Left cardiac atrium (tissue), 4 donors: ENCODE measurements around the gene LPP. TPM values are rescaled to one million over a fixed set of nuclear protein-coding genes. Genes with fewer than 3 reads are reported as not detected.
"Not testable (repeated sequence)": the region's sequence is repeated elsewhere in the genome, so short reads cannot be mapped to it uniquely, and the experiment has no call there.

Experiments used
- ATAC-seq, 2 donors: fragments of 200-7000 bp; cut with Tn5 transposase; one replicate each; pipeline ENCODE4 v1.9.1; 2020; ENCODE audit warnings: mild to moderate bottlenecking in 2 of 2, moderate library complexity in 2 of 2
- DNase-seq: peaks from one replicate; pipeline ENCODE4 v3.0.0-alpha.2; 2020
- intact Hi-C, 2 donors: fragments of 100-400 bp; cut with DNase I; formaldehyde crosslinking; loops; one replicate each; pipeline versions ENCODE4 v1.14.1 to v1.15.1; 2022 to 2023
- long read RNA-seq: library from polyadenylated mRNA; unstranded; transcript quantifications from one replicate; pipeline ENCODE4 v2.0.0, GENCODE V29; 2021
- total RNA-seq, 2 donors: library from RNA; stranded (reverse); fragmentation: NEBNext Ultra II Directional; extraction: Animal tissue kit (Norgen Biotek cat#: 25700); gene quantifications; one replicate each; pipeline ENCODE4 v1.2.1, GENCODE V29; 2021
- donor health status: DM: no; HTN: yes; CAD: no.
- donor health status: DM: no; HTN: yes; CAD: no; lungs with severe emphysema.
- donor health status: DM: yes; HTN: yes; CAD: no.
- donor health status: Dilated cardiomyopathy.

LPP gene, protein sequence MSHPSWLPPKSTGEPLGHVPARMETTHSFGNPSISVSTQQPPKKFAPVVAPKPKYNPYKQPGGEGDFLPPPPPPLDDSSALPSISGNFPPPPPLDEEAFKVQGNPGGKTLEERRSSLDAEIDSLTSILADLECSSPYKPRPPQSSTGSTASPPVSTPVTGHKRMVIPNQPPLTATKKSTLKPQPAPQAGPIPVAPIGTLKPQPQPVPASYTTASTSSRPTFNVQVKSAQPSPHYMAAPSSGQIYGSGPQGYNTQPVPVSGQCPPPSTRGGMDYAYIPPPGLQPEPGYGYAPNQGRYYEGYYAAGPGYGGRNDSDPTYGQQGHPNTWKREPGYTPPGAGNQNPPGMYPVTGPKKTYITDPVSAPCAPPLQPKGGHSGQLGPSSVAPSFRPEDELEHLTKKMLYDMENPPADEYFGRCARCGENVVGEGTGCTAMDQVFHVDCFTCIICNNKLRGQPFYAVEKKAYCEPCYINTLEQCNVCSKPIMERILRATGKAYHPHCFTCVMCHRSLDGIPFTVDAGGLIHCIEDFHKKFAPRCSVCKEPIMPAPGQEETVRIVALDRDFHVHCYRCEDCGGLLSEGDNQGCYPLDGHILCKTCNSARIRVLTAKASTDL
- 100 to 1,000 TPM; 152 to 181 TPM for total RNA-seq
- long read RNA-seq, partial matches to known transcripts = 34 of 55 reads
- long read RNA-seq, other reads (novel, unspliced or antisense) = 21 of 55 reads

DNA sequence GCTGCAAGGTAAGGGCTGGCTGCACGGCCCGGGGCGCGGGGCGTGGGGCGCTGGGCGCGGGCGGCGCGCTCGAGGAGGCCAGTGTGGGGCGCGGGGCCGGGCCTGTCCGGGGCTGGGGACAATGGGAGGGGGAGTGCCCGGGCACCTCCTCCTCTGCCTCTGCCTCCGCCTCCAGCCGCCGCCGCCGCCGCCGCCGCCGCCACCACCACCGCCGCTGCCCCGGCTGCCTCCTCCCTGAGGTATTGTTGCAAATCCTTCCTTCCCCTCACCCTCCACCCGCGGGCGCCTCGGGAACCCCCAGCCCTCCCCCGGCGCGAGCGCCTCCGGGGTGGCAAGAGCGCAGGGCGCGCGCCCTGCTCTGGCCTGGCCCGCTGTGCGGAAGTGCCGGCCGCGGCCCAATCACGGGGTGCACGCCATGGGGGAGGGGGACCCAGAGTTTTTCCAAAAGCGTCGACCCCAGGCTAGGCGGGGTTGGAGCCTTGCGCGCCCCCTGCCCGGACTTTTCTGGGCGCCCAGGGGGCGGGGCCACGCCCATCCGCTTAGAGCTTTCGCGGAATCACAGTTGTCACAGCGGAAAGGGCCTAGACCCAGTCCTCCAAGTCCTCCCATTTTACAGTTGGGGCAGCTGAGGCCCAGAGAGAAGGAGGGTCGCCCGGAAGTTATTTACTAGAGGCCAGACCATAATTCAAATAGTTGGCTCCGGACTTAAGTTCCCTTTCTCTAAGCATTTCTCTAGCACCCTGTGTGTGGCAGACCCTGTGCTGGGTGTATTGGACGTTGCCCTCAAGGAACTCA lies at the start of gene LPP:
TSS of gene LPP (plus strand) at position 144 of the 795 bp plus-strand sequence. CDS start 251,964 bp downstream, outside the sequence.
- intact Hi-C loops = loop anchor here (2.0 to 10.0 kb wide), 5 partner anchors 111 to 801 kb away; partner anchors contain the start of gene BCL6 (in 2 of the 2)
- ATAC-seq = peak; percentile 88 to 93
- peak; percentile 80 for DNase-seq

DNA sequence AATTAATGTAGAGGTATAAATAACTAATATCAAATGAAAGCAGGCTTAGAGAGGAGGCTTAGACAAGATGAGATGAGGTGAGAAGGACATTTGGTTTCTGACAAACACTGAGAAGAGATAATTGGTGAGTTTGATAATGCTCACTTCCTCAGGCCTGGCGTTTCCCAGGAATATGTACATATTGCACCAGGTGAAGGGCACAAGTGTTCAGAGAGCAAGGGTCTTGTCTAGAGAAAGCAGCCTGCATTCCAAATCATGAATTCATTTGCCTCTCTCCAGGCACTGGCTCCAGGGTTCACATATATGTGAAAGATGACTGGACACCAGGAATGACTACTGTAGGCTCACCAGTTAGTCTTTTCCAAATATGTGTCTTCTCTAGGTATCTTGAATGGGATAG lies 48.0 kb upstream of the LPP start:
- intact Hi-C loops = no loop called here
- DNase-seq (no peak), ATAC-seq (no peak)

DNA sequence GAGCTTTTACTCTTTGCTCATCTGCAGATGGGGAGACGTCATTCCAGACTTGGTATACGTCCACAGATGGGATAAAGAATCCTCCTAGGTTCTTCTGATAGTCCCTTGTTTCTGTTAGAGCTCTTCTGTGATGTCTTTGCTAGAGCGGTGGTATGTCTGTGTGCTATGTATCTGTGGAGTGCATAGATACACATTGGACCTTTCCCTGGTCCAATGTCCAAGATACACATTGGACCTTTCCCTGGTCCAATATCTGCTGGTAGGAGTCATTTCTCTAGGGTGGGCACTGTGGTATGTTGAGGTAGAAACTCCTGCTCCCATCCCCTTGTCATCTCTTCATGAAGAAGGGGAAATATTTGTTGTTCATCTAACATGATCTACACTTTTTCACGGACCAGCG lies 47.5 kb upstream of the LPP start:
- intact Hi-C loops = no loop called here
- ATAC-seq = no peak

DNA sequence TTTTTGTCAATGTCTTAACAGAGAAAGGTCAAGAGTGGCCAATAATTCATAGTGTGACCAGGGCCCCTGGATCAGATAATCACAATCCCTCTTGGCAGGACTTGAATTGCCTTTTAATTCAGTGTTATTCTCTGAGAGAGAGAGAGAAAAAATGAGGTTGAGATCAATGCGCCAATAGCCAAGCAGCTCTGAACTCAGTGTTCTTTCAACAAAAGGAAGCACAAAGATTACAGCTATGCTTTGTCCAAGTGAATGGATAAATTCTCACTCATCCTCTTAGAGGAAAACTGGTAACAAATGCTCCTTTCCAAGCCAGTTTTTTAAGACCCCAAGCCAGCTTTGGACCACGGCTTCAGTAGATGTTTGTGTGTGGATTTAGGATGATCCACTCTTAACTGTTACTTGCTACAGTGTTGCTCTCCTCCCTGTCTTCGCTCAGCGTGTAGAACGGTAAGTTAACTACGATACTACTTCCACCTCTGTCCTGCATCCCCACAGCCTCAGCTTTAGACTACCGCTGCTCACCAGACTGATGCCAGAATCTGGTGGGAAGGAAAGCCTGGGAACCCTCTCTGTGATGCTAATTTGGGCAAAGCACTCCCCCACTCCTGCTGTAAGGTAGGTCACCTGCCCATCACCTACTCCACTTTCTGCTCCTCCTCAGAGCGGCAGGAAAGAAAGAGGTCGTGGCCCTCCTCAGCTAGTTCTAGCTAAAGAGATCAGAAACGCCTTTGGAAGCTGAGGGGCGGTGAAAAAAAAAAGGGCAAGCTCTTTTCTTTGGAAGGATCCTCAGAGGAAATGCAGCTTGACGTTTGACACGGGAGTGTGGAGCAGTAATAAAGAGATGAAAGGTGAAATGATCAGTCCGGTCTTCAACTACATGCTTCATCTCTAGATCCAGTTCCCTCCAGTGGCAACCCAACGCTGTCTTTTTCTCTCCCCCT lies 46.8 kb upstream of the LPP start:
- DNase-seq (no peak), ATAC-seq (no peak)
- intact Hi-C loops = no loop called here

More for the DNA sequence above, 47.5 kb upstream of the LPP start:
- no peak for DNase-seq

DNA sequence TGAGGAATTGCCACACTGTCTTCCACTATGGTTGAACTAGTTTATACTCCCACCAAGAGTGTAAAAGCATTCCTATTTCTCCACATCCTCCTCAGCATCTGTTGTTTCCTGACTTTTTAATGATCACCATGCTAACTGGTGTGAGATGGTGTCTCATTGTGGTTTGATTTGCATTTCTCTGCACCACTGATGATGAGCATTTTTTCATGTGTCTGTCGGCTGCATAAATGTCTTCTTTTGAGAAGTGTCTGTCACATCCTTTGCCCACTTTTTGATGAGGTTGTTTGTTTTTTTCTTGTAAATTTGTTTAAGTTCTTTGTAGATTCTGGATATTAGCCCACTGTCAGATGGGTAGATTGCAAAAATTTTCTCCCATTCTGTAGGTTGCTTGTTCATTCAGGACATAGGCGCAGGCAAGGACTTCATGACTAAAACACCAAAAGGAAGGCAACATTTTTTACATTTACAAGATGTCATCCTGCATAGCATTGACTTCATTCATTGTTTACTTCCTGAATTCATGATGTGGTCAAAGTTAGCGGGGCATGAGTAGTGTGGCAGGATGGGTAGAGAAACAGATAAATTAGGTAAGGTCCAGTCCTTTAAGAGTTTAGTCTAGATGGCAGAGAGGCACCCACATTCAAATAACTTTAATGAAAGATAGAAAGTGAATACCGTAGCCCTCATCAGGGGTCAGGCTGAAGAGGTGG lies 45.1 kb upstream of the LPP start:
- DNase-seq = no peak
- no peak for ATAC-seq
- intact Hi-C loops = no loop called here

DNA sequence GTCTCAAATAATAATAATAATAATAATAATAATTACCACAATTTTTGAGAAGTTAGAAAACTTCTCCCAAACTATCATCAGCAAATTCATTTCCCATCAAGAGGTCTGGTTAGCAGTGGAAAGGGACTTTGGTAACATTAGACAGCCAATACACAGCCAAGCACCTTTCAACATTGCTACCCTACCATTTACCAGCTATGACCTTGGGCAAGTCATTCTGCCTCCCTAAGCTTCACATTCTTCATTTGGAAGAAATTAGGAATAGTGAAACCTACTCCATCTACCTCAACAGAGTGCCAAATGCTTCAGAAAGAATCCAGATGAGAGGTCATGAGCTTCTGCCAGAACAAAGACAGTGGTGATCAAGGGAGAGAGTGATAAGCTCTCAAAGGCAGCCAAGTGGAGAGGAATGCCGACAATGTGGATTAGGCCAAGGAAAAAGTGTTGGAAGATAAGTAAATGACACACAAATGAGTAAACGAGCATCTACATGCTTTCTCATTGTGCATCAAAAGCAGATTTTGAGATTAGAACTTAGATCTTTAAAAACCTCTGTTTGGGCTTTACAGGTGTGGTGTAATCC lies 42.9 kb upstream of the LPP start:
- DNase-seq (no peak), ATAC-seq (peak; percentile 90 to 95)
- intact Hi-C loops = no loop called here

DNA sequence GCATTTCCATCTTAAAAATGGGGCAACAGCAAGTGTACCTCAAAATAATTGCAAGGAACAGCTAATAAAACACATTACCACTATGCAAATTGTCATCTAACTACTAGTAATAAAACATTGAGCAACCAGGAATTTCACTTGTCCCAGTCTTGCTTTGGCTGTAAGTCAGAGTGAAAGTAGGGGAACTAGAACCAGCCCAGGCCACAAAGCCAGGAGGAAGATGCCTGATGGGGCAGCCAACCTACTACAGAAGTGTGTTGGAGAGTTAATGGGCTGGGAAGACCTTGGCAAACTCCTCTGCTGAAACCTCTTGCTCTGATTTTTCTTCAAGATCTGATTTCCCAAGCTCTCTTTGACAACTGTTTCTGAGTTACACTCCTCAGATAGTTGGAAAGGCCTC lies 40.2 kb upstream of the LPP start:
- ATAC-seq = peak in 1 of 2 donors; percentile 25
- intact Hi-C loops = no loop called here
- DNase-seq = no peak

DNA sequence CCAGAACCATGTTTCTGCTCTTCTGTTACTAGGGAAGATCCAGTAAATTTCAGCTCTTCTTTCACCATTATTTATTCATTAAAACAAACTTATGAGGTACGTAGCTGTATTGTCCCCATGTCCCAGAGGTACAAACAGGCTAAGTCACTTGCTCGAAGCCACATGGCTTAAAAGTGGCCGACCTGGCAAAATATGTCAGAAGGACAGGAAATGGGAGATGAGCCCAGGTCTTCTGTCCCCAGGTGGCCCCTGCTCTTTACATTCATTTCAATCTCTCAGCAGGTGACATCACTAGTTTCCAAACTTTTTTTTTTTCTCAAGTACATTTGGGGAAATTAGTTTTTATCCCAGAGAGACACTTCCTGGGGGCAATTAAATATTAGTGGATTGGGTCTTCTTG lies 34.1 kb upstream of the LPP start:
- DNase-seq (no peak), ATAC-seq (no peak)
- intact Hi-C loops = no loop called here

DNA sequence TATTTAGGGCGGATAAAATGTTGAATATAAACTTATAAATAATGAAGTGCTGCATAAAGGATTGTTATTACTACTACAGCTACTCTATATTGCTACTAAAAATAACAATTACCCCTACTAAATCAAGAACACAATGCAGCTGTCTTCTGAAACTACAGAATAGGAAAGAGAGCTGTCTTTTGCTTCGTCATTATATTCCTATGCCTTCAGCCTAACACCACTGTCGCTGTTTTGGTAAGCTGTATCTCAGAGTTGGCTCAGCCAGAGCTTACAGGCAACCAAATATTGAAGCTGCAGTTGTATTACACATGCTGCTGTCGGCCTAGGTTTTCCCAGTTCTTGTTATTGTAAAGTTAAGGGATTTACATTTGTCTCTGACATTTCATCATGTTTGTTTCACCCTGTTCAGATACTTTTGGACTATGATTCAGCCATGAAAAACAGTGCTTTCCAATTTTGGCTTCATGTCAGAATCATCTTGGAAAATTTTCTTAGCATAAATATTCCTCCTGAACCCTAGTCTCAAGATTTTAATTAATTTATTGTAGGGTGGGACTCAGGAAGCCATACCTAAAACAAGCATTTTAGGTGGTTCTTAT lies 31.3 kb upstream of the LPP start:
- no peak for DNase-seq
- no peak for ATAC-seq
- intact Hi-C loops = no loop called here

DNA sequence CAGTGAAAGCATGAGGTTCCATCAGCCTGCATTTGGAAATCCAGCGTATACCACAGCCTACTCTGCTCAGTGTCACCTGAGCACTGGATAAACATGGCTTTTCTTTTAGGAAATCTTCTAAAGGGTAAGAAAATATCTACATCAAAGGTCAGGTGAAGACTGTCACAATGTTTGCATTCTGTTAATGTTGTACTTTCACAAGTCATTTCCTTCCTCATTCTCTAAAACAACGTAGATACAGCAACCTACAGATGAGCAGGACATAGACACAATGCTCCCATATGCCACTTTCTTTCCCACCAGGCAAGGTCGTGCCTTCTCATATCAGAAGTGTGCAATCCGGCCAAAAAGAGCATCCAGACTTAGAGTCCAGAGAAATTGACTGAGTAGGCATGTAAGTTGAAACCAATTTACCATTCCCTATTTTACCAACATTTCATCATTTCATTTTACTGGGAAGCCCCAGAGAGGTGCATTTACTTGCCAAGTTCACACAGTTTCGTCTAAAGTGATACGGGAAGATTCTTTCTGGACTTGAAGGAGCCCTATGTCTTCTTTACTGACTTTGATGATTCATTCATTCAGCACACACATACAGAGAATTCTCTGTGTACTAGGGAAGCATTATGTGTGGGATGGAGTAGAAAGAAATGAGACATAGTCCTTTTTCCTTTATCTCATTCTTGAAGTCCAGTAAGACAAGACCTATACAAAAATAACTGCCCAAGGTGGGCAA lies 30.6 kb upstream of the LPP start:
- intact Hi-C loops = no loop called here
- no peak for ATAC-seq

DNA sequence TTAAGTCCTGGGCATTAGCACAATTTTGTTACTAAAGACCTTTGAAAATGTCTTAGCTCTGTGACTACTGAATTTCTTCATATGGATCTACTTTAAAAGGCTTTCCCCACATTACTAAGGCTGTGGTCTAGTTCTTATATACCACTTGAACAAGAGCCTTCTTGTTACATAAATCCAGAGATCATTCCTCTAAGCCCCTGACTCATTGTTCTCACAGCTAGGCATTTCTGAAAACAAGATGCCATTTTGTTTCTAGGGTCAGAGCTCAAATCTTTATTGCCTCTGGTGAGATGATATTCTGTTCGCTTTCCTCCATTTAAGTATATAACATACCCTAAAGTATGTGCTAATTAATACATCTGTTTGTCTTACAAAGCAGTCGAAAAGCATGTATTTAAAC lies 29.8 kb upstream of the LPP start:
- ATAC-seq (no peak), DNase-seq (no peak)
- intact Hi-C loops = no loop called here

More for the DNA sequence above, 30.6 kb upstream of the LPP start:
- DNase-seq = no peak

DNA sequence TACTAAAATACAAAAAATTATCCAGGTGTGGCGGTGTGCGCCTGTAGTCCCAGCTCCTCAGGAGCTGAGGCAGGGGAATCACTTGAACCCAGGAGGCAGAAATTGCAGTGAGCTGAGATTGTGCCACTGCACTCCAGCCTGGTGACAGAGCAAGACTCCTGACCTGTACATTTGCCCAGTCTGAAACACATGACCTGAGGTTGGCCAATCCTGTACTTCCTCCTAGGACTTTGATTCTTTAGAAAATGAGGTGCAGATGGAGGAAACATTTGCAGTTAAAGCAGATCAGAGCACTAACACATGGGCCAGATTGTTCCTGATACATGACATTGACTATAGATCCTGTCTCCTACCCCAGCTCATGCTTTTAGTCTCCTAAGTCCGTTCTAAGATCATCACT lies 28.9 kb upstream of the LPP start:
- intact Hi-C loops = no loop called here
- no peak for ATAC-seq
- DNase-seq = no peak

DNA sequence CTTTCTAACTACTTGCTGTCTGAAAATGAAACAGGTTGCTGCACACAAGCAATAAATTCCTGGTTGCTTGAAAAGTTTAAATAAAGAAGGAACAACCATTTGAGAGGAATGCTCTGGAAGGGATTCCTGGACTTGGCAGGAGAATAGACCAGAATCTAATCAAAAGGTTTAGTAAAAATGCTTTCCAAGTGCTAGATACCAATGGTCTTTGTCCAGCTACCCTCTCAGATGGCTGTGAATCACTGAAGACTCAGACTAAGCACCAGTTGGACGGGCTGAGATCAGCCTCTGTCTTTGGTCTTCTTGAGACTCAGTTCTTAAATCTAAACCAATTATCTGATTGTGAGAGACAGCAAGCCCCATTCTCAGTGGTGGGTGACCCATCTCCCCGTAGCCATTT lies 27.7 kb upstream of the LPP start:
- DNase-seq = no peak
- intact Hi-C loops = loop anchor here in 1 of 2 donors (2.0 kb wide), 1 partner anchor 27 kb away; no protein-coding TSS in a partner anchor
- ATAC-seq = peak in 1 of 2 donors; percentile 69

DNA sequence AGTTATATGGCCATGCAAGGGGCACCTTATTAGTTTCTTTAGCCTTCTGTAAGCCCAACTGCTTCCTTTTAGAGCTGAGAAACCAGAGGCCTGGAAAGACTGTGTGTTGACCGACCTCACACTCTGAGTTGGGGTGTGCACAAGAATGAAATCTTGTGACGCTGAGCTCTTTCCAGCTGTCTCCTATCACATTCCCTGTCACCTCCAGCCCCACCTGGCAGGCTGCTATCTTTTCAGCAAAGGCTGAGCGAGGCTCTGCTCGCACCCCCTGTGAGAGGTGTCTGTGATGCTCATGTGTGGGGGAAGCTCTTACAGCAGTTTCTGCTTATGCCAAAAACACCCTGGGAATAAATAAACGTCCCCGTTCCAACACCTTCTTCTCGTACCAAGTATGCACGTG lies 27.0 kb upstream of the LPP start:
- ATAC-seq = peak; percentile 94 to 95
- DNase-seq = peak; percentile 71
- intact Hi-C loops = loop anchor here in 1 of 2 donors (2.0 kb wide), 1 partner anchor 26 kb away; no protein-coding TSS in a partner anchor

DNA sequence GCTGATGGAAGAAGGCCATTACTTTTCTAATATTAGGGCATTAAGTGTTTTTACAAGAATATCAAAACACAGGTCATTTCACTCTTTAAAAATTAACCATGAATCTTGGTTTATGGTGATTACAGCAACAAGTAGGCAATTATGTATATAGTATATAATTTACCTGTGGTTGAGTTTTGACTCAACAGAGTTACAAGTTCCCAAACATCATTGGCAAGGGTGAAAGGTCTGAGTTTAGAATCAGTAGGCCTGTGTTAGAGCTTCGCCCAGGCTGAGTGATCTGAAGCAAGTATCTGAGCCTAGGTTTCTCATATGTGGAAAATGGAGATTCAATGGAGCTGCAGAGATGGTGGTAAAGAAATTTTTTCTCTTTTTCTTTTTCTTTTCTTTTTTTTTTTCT lies 25.1 kb upstream of the LPP start:
- ATAC-seq = no peak
- DNase-seq = no peak
- intact Hi-C loops = no loop called here

DNA sequence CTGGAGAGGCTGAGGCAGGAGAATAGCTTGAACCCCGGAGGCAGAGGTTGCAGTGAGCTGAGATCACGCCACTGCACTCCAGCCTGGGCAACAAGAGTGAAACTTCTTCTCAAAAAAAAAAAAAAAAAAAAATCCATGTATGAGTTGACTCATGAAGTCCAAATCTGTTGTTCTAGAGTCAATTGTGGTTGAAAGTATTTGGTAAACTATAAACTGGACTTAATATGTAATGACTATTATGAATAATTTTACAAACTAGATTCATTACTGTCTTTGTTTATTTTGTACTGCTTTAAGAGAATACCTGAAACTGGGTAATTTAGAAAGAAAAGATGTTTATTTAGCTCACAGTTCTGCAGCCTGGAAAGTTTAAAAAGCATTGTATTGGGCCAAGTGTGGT lies 22.9 kb upstream of the LPP start:
- intact Hi-C loops, DNase-seq, ATAC-seq: not testable (repeated sequence)
